Neural cell (in vitro differentiated cells): ENCODE data around the gene CMTM5. TPM values are rescaled to one million over a fixed set of nuclear protein-coding genes. Genes with fewer than 3 reads are reported as not detected.

ENCODE experiments used
- H2AFZ ChIP-seq: fragments of 200-600, 300-800 bp; sonication (generic), shearing (Covaris generic); 2 replicates; pipeline ENCODE4 v1.6.0; 2014; ENCODE audit warnings: low read depth, mild to moderate bottlenecking, antibody characterized with exemption, low read length, moderate library complexity
- H3F3A ChIP-seq: fragments of 200-600 bp; shearing (Covaris generic); 2 replicates; pipeline ENCODE4 v1.6.1; 2016; ENCODE audit warnings: mild to moderate bottlenecking, moderate library complexity, mixed read lengths, antibody characterized with exemption, low read length; ENCODE audit not compliant: insufficient read depth, poor library complexity, severe bottlenecking
- H3K27ac ChIP-seq: fragments of 200-600, 300-800 bp; sonication (generic), shearing (Covaris generic); 2 replicates; pipeline ENCODE4 v1.5.1; 2014; ENCODE audit warnings: mild to moderate bottlenecking, low read length, moderate library complexity
- H3K27me3 ChIP-seq: fragments of 300-800, 200-600 bp; sonication (generic), shearing (Covaris generic); 2 replicates; pipeline ENCODE4 v1.6.0; 2014; ENCODE audit warnings: mild to moderate bottlenecking, low read depth, low read length, moderate library complexity; ENCODE audit not compliant: insufficient read depth
- H3K36me3 ChIP-seq: fragments of 300-800, 200-600 bp; sonication (generic), shearing (Covaris generic); 2 replicates; pipeline ENCODE4 v1.5.1; 2014; ENCODE audit warnings: mild to moderate bottlenecking, antibody characterized with exemption, low read length, moderate library complexity; ENCODE audit not compliant: insufficient read depth
- H3K4me2 ChIP-seq: fragments of 300-800, 200-600 bp; sonication (generic), shearing (Covaris generic); 2 replicates; pipeline ENCODE4 v1.6.0; 2014; ENCODE audit warnings: mild to moderate bottlenecking, low read length
- H3K4me3 ChIP-seq: fragments of 300-800, 200-600 bp; sonication (generic), shearing (Covaris generic); 2 replicates; pipeline ENCODE4 v1.5.1; 2014; ENCODE audit warnings: mild to moderate bottlenecking, low read length, moderate library complexity
- H3K79me2 ChIP-seq: fragments of 200-600 bp; shearing (Covaris generic); replicated peaks from 2 replicates; pipeline ENCODE4 v1.6.0; 2014; ENCODE audit warnings: mild to moderate bottlenecking, low read length, moderate library complexity; ENCODE audit not compliant: insufficient read depth
- H3K9ac ChIP-seq: fragments of 300-800, 200-600 bp; sonication (generic), shearing (Covaris generic); 2 replicates; pipeline ENCODE4 v1.6.1; 2016; ENCODE audit warnings: mild to moderate bottlenecking, low read length, mixed read lengths
- H3K9me2 ChIP-seq: fragments of 200-600 bp; shearing (Covaris generic); 2 replicates; pipeline ENCODE4 v1.6.1; 2016; ENCODE audit warnings: mild to moderate bottlenecking, low read length, mixed read lengths; ENCODE audit not compliant: insufficient read depth
- H3K9me3 ChIP-seq: fragments of 200-600, 300-800 bp; sonication (generic), shearing (Covaris generic); 2 replicates; pipeline ENCODE4 v1.6.1; 2016; ENCODE audit warnings: mild to moderate bottlenecking, mixed run types, low read length, moderate library complexity, mixed read lengths
- H4K20me1 ChIP-seq: fragments of 200-600 bp; shearing (Covaris generic); 2 replicates; pipeline ENCODE4 v1.6.1; 2016; ENCODE audit warnings: mild to moderate bottlenecking, mixed run types; ENCODE audit not compliant: insufficient read depth
- EP300 ChIP-seq: fragments of 450-650 bp; conservative IDR thresholded peaks from 2 replicates; pipeline ENCODE4 v1.6.1; 2014; ENCODE audit warnings: antibody characterized with exemption, mild to moderate bottlenecking, moderate library complexity; ENCODE audit not compliant: poor library complexity, severe bottlenecking
- EZH2 ChIP-seq: fragments of 200-600, 300-800 bp; shearing (Covaris generic), sonication (generic); IDR thresholded peaks from 2 replicates; pipeline ENCODE4 v1.6.1; 2014; ENCODE audit warnings: antibody characterized with exemption, low read length, borderline replicate concordance, mild to moderate bottlenecking; ENCODE audit not compliant: insufficient read depth, poor library complexity, severe bottlenecking
- MXI1 ChIP-seq: fragments of 450-650 bp; conservative IDR thresholded peaks from 2 replicates; pipeline ENCODE4 v1.6.1; 2014; ENCODE audit warnings: antibody characterized with exemption, mild to moderate bottlenecking; ENCODE audit not compliant: poor library complexity, severe bottlenecking
- POLR2AphosphoS5 ChIP-seq: IDR thresholded peaks from 2 replicates; pipeline ENCODE4 v1.6.1; 2012
- RAD21 ChIP-seq: fragments of 450-650 bp; conservative IDR thresholded peaks from 2 replicates; pipeline ENCODE4 v1.6.1; 2014; ENCODE audit warnings: antibody characterized with exemption, mild to moderate bottlenecking, moderate library complexity
- SMC3 ChIP-seq: fragments of 450-650 bp; conservative IDR thresholded peaks from 2 replicates; pipeline ENCODE4 v1.6.1; 2014; ENCODE audit warnings: antibody characterized with exemption, mild to moderate bottlenecking, moderate library complexity; ENCODE audit not compliant: poor library complexity
- TAF1 ChIP-seq: IDR thresholded peaks from 2 replicates; pipeline ENCODE4 v1.6.1; 2012; ENCODE audit warnings: low read depth
- polyA plus RNA-seq: library from polyadenylated mRNA; depleted of rRNA; stranded (reverse); fragments of >200 nt; gene quantifications from 2 replicates; pipeline ENCODE4 v1.2.3, GENCODE V29; 2014
- TF ChIP-seq, protein P1 (sequence below): IDR thresholded peaks from 2 replicates; pipeline ENCODE4 v1.6.1; 2012; ENCODE audit warnings: borderline replicate concordance
- TF ChIP-seq, protein P2 (sequence below): fragments of 450-650 bp; IDR thresholded peaks from 2 replicates; pipeline ENCODE4 v1.5.1; 2014; ENCODE audit warnings: antibody characterized with exemption, mild to moderate bottlenecking, moderate library complexity; ENCODE audit not compliant: poor library complexity, severe bottlenecking

Gene CMTM5
- polyA plus RNA-seq, 1 donor from 2014 or later: not detected

DNA sequence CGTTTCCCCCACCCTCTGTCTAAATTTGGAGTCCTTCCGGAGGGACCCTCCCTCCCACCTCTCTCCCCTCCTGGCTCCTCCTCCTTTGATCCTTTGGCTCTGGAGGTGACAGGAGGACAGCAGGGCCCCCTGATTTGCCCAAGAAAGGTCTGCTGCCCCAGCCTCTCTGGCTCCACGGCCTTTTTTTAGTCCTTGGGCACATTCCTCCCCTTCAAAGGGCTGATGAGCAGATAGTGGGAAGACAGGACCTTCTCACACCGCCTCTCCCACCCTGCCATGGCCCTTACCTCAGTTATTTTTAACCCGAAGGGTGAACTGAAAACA is 31.4 kb downstream of the CMTM5 start:
- Histone ChIP-seq H3K9me3 (no peaks in the 10 kb centered on the region), H3K27ac (no peak overlapping the region), H3K4me3 (no peak overlapping the region), H3K79me2 (no peaks in the 10 kb centered on the region), H3K4me2 (no peak overlapping the region), H3K9ac (no peak overlapping the region), H4K20me1 (no peaks in the 10 kb centered on the region), H3K27me3 (no peaks in the 10 kb centered on the region), H3K36me3 (no peaks in the 10 kb centered on the region), H3F3A (no peaks in the 10 kb centered on the region), H3K9me2 (no peaks in the 10 kb centered on the region), H2AFZ (no peak overlapping the region)
- no peak for TF ChIP-seq TAF1
- no peak for TF ChIP-seq SMC3
- TF ChIP-seq RAD21: no peak
- no peak for TF ChIP-seq MXI1
- TF ChIP-seq, protein P1, sequence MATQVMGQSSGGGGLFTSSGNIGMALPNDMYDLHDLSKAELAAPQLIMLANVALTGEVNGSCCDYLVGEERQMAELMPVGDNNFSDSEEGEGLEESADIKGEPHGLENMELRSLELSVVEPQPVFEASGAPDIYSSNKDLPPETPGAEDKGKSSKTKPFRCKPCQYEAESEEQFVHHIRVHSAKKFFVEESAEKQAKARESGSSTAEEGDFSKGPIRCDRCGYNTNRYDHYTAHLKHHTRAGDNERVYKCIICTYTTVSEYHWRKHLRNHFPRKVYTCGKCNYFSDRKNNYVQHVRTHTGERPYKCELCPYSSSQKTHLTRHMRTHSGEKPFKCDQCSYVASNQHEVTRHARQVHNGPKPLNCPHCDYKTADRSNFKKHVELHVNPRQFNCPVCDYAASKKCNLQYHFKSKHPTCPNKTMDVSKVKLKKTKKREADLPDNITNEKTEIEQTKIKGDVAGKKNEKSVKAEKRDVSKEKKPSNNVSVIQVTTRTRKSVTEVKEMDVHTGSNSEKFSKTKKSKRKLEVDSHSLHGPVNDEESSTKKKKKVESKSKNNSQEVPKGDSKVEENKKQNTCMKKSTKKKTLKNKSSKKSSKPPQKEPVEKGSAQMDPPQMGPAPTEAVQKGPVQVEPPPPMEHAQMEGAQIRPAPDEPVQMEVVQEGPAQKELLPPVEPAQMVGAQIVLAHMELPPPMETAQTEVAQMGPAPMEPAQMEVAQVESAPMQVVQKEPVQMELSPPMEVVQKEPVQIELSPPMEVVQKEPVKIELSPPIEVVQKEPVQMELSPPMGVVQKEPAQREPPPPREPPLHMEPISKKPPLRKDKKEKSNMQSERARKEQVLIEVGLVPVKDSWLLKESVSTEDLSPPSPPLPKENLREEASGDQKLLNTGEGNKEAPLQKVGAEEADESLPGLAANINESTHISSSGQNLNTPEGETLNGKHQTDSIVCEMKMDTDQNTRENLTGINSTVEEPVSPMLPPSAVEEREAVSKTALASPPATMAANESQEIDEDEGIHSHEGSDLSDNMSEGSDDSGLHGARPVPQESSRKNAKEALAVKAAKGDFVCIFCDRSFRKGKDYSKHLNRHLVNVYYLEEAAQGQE: no peak
- TF ChIP-seq EZH2: no peak
- no peak for TF ChIP-seq EP300
- TF ChIP-seq, protein P2, sequence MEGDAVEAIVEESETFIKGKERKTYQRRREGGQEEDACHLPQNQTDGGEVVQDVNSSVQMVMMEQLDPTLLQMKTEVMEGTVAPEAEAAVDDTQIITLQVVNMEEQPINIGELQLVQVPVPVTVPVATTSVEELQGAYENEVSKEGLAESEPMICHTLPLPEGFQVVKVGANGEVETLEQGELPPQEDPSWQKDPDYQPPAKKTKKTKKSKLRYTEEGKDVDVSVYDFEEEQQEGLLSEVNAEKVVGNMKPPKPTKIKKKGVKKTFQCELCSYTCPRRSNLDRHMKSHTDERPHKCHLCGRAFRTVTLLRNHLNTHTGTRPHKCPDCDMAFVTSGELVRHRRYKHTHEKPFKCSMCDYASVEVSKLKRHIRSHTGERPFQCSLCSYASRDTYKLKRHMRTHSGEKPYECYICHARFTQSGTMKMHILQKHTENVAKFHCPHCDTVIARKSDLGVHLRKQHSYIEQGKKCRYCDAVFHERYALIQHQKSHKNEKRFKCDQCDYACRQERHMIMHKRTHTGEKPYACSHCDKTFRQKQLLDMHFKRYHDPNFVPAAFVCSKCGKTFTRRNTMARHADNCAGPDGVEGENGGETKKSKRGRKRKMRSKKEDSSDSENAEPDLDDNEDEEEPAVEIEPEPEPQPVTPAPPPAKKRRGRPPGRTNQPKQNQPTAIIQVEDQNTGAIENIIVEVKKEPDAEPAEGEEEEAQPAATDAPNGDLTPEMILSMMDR: no peak
- no peak for TF ChIP-seq POLR2AphosphoS5

DNA sequence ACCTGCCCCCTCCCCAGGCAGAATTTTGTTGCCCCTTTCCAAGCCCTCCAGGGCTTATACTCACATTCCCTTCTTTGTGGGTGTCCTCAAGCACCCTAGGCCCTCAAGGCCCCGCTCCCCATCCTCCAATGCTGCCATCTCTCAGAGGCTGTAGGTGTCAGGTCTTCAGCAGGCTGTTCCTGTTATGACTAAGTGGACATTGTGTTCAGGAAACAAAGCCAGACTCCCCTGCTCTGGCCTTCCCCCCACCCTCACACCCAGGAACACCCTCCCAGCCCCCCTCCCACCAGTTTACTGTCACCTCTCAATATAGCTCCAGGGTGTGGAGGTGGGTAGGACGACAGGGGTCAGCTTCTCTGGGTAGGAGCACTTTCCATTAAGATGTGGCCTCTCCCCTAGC is 32.6 kb downstream of the CMTM5 start:
- Histone ChIP-seq H2AFZ (no peak overlapping the region), H3K4me3 (no peak overlapping the region), H4K20me1 (no peaks in the 10 kb centered on the region), H3K27ac (no peak overlapping the region), H3K9me3 (no peaks in the 10 kb centered on the region), H3F3A (no peaks in the 10 kb centered on the region), H3K79me2 (no peaks in the 10 kb centered on the region), H3K36me3 (no peaks in the 10 kb centered on the region), H3K9ac (no peak overlapping the region), H3K4me2 (no peak overlapping the region), H3K9me2 (no peaks in the 10 kb centered on the region), H3K27me3 (no peaks in the 10 kb centered on the region)
- TF ChIP-seq RAD21 (no peak), EP300 (no peak), TAF1 (no peak), MXI1 (no peak)
- TF ChIP-seq, protein P1: no peak
